ENCODE data around the gene TBC1D22A.

TBC1D22A gene

GRCh38 chr22:46914916-46915894 is 152.8 kb downstream of the TBC1D22A start:
- peak; percentile 63 for DNase-seq

GRCh38 chr22:46915950-46916730 is 153.7 kb downstream of the TBC1D22A start:
- no peak for DNase-seq

DNA sequence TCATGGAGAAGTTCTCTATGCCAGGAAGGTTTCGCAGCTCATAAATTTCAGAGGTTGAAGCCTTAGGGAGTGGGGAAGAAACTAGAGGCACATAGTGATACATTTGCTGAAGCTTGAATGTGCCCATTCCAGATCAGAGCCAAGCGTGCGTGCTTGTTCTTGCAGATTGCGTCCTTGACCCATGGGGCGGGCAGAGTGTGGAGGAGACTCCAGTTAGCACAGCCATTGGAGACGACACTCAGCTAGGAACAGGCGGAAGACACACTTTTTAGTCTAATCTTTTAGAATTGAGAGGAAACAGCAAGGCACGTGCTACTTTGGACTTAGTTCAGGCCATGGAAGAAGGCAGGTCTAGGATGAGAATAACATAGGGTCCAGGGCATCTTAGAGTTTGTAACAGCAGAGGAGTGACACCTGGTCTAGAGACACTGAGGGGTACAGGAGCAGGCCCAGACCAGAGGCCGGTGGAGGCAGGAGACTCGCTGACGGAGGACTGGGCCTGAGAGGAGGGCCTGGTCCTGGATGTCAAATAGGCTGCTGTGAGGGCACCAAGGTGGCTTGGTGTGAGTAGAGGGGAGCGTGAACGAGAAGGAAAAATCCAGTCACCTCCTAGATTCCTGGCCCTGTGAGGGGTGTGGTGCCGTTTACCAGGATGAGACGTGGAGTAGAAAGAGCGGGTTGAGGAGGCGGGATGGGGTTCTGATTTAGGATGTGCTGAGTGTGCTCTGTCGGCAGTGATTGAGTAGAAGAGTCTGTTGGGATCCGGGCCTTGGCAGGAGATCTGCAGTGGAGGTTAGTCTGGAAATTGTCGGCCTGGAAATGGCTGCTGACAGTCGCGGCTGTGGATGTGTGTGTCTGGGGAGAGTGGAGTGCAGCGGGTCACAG is 154.7 kb downstream of the TBC1D22A start:
- no peak for DNase-seq

- DNase-seq = no peak
These were observed 155.3 kb downstream of the TBC1D22A start for GRCh38 chr22:46917771-46918101.

GRCh38 chr22:46918197-46918596 is 155.7 kb downstream of the TBC1D22A start:
- DNase-seq = no peak

DNA sequence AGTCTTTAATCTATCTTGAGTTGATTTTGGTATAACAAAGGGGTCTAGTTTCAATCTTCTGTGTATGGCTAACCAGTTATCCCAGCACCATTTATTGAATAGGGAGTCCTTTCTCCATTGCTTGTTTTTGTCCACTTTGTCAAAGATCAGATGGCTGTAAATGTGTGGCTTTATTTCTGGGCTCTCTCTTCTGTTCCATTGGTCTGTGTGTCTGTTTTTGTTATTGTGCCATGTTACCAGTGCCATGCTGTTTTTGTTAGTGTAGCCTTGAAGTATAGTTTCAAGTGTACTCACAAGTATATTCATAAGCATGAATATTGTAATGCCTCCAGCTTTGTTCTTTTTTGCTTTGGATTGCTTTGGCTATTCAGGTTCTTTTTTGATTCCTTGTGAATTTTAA is 159.6 kb downstream of the TBC1D22A start:
- DNase-seq = no peak

GRCh38 chr22:46923394-46923793 is 160.9 kb downstream of the TBC1D22A start:
- DNase-seq = no peak

DNA sequence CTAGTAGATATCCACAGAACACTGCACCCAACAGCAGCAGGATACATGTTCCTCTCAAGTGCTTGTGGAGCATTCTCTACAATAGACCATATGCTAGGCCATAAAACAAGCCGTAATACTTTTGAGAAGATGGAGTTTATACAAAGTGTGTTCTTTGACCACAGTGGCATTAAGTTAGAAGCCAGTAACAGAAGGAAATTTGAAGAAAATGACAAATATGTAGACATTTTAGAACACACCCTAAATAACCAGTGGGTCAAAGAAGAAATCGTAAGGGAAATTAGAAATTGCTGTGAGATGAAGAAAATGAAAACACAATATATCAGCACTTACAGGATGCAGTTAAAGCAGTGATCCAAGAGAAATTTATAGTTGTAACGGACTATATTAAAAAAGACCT is 163.4 kb downstream of the TBC1D22A start:
- no peak for DNase-seq

GRCh38 chr22:46929046-46929709 is 166.7 kb downstream of the TBC1D22A start:
- no peak for DNase-seq

DNA sequence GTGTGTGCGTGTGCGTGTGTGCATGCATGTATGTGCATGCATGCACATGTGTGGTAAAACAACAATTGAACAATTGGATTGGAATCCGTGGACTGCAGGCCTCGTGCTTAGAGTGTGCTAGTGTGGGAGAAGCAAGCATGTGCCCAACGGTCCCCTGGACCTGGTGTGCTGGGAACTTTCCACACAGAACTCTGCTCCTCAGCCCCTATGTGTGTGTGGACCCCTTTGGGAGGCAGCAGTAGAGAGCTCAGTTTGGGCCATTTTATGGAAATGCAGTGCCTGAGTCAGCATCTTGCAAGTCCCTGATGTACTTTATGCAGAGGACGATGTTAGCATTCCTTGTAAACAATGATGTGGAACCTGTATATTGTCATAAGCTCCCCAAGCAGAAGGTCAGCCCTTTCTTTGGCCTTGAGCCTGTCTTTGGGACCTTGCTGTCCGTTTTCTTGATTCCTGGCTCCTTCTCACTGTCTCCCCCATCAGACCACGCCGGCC is 167.3 kb downstream of the TBC1D22A start:
- no peak for DNase-seq

- DNase-seq = no peak
These were observed 169.0 kb downstream of the TBC1D22A start for GRCh38 chr22:46931414-46931813.

GRCh38 chr22:46931881-46932280 is 169.4 kb downstream of the TBC1D22A start:
- no peak for DNase-seq

DNA sequence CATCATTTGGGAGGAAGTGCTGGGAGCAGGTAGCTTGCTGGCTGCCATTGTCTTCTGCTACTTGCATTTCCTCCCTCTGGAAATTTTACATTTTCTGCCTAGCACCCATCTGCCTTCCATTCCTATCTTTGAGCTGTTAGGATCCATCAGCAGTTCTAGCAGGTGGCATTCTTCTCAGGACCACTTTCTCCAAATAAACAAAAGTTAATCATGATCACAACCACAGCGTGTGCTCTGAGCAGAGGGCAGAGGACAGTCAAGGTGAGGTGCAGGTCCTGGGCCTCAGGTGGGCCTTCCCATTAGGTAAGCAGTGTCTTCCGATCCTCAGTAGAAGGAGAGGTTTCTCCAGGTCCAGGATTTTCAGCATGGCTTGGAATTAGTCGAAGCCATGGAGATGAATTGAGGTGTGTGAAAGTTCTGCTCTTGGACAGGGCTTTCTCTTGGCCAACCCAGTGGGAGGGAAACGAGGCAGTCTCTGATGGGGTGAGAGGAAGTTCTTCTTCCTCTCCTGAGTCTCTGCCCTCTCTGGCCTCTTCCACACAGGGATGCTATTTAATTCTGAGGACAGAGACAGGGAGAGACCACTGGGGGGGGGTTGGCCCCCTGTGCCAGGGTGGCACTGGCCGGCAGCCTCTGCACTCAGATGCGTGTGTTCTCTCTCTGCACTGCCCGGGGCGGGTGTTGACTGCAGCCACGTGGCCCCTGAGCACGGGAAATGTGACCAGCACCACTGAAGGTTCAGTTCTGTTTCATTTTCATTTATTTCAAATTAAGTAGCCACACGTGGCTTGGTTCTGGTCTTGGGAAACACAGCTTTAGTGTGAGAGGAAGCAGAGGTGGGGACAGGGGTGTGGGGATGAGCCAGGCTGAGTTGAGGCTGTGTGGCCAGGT is 170.8 kb downstream of the TBC1D22A start:
- DNase-seq = no peak

GRCh38 chr22:46934172-46934745 is 171.8 kb downstream of the TBC1D22A start:
- DNase-seq = no peak

- no peak for DNase-seq
These were observed 172.5 kb downstream of the TBC1D22A start for GRCh38 chr22:46934746-46935491.

DNA sequence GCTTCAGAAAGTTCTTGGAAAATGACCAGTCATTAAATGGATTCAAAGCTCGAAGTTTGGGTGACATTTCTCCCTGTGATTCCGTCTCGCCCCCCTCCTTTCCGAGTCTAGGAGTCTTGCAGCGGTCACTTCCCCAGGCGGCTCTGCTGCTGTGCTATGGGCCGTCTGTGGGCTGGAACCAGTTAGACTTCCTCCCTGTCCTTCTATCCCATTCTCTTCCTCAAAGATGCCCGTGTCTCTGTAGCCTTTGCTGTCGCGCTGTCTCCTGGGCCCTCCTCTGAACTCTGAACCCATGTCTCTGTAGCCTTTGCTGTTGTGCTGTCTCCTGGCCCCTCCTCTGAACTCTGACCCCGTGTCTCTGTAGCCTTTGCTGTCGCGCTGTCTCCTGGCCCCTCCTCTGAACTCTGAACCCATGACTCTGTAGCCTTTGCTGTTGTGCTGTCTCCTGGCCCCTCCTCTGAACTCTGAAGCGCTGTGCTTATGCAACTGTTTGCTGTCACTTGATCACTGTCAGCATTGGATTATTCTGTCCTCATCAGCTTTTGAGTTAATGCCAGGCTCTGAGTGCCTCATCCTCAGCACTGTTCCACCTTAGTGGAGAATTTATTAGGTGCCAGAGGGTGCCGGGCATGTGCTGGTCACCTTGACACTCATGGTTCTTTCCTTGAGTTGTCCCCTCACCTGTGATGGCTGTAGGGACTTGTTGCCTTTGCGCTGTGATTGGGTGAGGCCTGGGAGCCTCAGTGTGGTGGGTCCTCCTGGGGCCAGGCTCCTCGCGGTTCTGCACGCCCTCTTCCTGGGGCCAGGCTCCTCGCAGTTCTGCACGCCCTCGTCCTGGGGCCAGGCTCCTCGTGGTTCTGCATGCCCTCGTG is 173.3 kb downstream of the TBC1D22A start:
- no peak for DNase-seq

DNA sequence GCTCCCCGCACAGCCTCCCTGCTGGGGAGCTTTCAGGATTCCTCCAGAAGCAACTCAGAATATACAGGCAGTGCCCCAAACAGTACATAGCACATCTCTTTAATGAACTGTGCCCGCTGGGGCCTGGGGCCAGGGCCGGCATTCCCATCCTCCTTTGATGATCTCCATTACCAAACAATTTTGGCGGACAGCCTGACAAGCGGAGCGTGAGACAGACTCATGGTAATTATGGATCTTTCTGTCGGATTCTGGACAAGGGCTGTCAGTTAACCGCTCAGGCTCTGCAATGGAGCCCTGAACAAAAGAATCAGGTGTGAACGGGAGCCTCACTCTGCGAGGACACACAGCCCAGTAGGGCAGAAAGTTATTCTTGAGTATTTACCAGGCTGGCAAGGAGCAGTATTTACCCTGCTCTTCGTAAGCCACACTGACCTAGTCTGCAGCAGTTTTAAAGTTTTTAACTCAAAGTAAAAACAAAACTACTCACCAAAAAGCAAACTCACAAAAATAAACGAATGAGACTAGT is 174.0 kb downstream of the TBC1D22A start:
- peak; percentile 30 for DNase-seq

DNA sequence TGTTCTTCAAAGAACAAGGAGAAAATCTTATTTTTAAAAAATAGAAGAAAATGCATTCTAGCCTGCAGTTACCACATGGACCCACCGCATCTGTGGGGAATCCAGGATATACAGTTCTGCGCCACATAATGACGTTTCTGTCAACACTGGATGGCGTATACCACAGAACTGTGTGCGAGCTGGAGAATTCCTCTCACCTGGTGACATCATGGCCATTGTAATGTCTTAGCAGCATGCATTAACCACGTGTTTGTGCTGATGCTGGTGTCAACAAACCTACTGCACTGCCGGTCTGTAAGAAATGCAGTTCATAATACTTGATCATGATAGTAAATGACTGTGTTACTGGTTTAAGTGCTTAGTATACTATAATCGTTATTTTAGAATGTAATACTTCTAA is 174.7 kb downstream of the TBC1D22A start:
- no peak for DNase-seq

DNA sequence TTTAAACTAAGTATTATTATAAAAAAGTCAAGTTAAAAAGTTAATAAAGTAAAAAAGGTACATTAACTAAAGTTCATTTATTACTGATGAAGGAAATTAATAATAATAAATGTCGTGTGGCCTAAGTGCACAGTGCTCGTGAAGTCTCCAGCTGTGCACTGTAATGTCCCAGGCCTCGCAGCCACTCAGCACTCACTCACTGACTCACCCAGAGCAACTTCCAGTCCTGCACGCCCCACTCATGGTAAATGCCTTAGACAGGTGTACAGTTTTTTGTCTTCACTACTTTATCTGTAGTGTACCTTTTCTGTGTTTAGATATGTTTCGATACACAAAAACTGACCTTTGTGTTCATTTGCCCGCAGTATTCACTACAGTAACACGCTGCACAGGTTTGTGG is 175.5 kb downstream of the TBC1D22A start:
- no peak for DNase-seq
